ENCODE measurements around the gene FKBP6. TPM values are rescaled to one million over a fixed set of nuclear protein-coding genes. Genes with fewer than 3 reads are reported as not detected.

Gene FKBP6
- total RNA-seq, result not detected in 2 replicates

GRCh38 chr7:73327922-73328321 is at the start of gene FKBP6, which contains the start of gene TRIM50:
Gene FKBP6, plus strand, starts transcription at chr7:73328161. Its CDS starts 268 bp downstream, at chr7:73328429.
Gene TRIM50, minus strand, starts transcription at chr7:73328082. Its CDS starts 3,295 bp downstream, at chr7:73324787.

GRCh38 chr7:73308665-73309214 is 19.2 kb upstream of the FKBP6 start, which contains the start of gene NSUN5:
Gene NSUN5, minus strand, starts transcription at chr7:73308826. Its CDS starts 36 bp downstream, at chr7:73308790.

Other genes starting within 250 kb of the FKBP6 start
- gene SPDYE9, start 242.1 kb upstream of the FKBP6 start, total RNA-seq, result not detected in 2 replicates
- gene NSUN5, start 19.3 kb upstream of the FKBP6 start, total RNA-seq, result 23.1 and 25.0 TPM in 2 replicates
- not detected in 2 replicates for gene TRIM50, start 79 bp upstream of the FKBP6 start, total RNA-seq
- 0.53 and 1.2 TPM in 2 replicates for gene FZD9, start 105.6 kb downstream of the FKBP6 start, total RNA-seq
- gene BAZ1B, start 194.1 kb downstream of the FKBP6 start, total RNA-seq, result 21.6 and 33.7 TPM in 2 replicates
- 56.7 and 79.0 TPM in 2 replicates for gene BCL7B, start 229.5 kb downstream of the FKBP6 start, total RNA-seq

Data from myometrial cell (primary cell).